ENCODE data around the gene EDDM13.
"Not testable (repeated sequence)": the region's sequence is repeated elsewhere in the genome, so short reads cannot be mapped to it uniquely, and the experiment has no call there.

GRCh38 chr19:56339031-56339430 lies 66.5 kb downstream of the EDDM13 start:
- not testable (repeated sequence) for TF ChIP-seq CTCF (IDR thresholded peaks at IDR 0.05; ENCODE audit: insufficient read depth, low read length); REST (IDR thresholded peaks at IDR 0.05; ENCODE audit: insufficient replicate concordance, low read depth)

Data from HL-60 (cell line).